Measurements from ENCODE around the gene UVRAG.

Gene UVRAG

DNA sequence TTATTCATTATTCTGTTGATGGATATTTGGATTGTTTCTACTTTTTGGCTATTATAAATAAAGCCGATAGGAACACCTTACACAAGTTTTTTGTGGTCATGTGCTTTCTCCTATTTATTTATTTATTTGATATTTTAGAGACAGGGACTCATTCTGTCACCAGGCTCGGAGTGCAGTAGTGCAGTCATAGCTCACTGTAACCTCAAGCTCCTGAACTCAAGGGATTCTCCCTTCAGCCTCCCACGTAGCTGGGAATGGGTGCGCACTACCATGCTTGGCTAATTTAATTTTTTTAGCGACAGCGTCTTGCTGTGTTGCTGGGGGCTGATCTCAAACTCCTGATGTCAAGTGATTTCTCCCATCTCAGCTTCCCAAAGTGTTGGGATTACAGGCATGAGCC, 135.1 kb downstream of the UVRAG start:
- TF ChIP-seq, protein P1, sequence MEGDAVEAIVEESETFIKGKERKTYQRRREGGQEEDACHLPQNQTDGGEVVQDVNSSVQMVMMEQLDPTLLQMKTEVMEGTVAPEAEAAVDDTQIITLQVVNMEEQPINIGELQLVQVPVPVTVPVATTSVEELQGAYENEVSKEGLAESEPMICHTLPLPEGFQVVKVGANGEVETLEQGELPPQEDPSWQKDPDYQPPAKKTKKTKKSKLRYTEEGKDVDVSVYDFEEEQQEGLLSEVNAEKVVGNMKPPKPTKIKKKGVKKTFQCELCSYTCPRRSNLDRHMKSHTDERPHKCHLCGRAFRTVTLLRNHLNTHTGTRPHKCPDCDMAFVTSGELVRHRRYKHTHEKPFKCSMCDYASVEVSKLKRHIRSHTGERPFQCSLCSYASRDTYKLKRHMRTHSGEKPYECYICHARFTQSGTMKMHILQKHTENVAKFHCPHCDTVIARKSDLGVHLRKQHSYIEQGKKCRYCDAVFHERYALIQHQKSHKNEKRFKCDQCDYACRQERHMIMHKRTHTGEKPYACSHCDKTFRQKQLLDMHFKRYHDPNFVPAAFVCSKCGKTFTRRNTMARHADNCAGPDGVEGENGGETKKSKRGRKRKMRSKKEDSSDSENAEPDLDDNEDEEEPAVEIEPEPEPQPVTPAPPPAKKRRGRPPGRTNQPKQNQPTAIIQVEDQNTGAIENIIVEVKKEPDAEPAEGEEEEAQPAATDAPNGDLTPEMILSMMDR (IDR thresholded peaks at IDR 0.05): no peak

DNA sequence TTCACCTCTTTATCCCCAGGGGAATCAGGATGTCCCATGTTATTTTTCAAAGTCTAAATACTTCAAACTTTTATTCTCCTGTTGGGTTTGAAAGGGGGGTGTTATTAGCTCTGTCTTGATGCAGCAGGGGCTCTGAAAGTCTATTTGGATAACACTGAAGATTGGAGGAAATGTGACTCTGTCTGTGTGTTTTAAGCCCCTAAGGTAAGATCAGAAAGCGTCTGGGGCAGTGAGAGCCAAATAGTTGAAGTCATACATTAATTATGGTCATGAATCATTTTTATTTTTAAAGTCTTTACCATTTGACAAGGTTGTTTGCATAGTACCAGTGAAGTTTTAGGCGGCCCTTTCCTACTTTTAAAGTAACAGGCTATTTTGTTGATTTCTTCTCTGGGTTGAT, 139.0 kb downstream of the UVRAG start:
- TF ChIP-seq, protein P1 (IDR thresholded peaks at IDR 0.05): no peak

DNA sequence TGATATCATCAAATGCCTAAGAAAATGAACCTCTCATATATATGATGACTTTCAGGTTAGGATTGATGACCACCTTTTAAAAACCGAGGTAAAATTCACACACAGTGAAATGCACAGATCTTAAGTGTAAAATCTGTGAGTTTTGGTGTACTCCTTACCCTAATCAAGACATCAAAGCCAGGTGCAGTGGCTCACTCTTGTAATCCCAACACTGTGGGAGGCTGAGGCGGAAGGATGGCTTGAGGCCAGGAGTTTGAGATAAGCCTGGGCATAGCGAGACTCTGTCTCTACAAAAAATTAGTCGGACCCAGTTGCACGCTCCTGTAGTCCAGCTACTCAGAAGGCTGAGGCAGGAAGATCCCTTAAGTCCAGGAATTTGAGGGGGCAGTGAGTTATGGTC, 140.4 kb downstream of the UVRAG start:
- TF ChIP-seq, protein P1 (IDR thresholded peaks at IDR 0.05): no peak

DNA sequence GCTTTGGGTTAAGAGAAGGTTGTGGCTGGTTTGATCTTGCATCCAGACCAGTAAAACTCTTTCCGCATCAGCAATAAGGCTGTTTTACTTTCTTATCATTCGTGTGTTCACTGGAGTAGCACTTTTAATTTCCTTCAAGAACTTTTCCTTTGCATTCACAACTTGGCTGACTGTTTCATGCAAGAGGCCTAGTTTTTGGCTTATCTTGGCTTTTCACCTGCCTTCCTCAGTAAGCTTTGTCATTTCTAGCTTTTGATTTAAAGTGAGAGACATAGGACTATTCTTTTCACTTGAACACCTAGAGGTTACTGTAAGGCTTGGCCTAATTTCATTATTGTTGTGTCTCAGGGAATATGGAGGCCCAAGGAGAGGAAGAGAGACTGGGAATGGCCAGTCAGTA, 144.5 kb downstream of the UVRAG start:
- TF ChIP-seq, protein P1 (IDR thresholded peaks at IDR 0.05): no peak

DNA sequence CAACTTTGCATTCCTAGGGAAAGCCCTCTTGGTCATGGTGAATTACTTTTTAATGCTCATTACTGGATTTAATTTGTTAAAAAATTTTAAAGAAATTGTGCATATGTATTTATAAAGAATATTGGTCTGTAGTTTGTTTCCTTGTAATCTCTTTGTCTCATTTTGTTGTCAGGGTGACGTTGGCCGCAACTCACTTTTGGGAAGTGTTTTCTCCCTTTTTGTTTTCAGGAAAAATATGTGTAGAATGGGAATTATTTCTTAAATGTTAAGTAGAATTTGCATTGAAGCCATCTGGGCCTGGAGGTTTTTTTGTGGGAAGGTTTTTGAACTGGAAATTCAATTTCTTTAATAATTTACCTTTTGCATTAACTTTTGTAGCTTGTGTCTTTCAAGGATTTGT, 149.1 kb downstream of the UVRAG start:
- TF ChIP-seq, protein P1 (IDR thresholded peaks at IDR 0.05): no peak

DNA sequence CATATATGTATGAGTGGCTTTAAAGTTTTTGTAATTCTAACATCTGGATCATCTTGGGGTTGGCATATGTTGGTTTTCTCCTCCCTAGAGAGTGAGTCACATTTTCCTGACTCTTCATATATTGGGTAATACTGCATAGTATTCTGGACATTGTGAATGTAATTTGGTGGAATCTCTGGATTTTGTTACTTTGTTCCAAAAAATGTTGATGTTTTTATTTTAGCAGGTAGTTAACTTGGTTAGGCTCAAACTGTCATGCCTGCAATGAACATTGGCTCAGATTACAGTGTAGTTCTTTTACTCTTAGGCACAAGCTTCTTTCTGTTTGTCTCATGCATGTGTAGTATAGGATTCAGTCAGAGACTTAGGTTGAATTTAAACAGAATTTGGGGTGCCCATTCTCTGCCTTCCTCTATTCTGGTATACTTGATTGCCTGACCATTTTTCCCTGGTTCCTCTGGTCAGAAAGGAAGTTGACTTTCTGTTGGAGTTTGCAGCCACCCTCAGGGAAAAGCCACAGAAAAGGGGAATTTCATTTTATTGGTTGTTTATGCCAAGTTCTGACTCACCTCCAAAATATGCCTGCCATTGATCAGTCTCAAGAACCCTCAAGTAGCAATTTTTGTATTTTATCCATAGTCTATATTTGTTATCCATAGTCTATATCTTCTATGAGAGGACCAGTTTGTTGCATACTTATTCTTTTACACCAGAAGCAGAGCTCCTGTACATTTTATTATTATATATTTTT, 151.7 kb downstream of the UVRAG start:
- TF ChIP-seq, protein P1 (IDR thresholded peaks at IDR 0.05): no peak

DNA sequence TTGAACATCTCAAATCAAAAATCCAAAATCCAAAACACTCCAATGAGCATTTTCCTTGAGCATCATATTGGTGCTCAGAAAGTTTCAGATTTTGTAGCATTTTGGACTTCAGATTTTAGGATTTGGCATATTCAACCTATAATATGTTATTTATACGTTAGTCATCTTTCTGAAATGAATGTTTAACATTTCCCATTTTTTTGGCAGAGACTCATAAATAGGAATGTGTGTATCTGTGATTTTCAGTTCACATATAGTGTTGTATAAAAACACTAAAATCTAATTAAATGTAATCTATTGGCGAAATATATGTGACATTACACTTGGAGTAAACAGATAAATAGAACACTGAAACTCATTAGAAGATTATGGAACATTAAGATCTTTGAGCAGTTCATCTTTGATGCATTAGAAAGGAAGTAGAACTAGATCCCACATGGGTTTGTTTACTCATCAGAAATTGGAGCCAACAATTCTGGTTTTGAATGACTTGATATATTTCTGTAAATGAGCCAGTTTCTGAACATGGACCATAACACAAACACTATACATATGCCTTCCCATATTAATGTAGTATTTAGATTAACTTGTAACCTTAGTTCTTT, 153.1 kb downstream of the UVRAG start:
- TF ChIP-seq, protein P1 (IDR thresholded peaks at IDR 0.05): no peak
